ENCODE data around the gene PTGS2.
"Not testable (repeated sequence)": the region's sequence is repeated elsewhere in the genome, so short reads cannot be mapped to it uniquely, and the experiment has no call there.

The PTGS2 gene

DNA sequence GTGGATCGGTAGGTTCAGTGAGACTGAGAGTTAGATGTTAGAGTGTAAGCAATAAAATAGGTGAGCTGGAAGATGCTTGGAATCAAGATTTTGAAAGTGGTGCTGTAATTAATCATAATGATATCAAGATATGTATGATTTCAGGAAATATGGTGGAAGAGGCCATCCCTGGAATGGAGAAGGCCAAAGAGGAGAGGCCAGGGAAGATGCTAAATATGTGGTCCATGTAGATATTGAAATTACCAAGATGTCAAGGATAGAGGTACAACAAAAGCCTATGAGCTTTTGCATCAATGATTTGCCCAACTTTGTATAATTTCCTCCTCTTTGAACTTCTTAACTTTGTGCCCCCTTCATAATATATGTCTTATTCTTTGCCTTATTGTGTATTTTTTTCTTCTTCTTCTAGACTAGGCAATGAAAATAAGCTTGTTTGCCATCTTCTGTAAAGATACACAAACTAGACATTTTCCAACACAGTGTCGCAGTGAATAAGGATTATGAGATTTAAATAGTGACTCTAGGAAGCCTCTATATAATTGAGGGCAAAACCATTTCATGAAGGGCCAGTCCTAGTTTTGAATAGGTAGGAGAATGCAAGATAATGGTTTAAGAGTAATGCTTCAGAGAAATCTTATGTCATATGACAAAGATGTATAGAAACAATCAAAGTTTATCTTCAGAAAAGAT is 8.9 kb downstream of the PTGS2 start:
- no peak for DNase-seq (ENCODE audit: extremely low read depth, low read depth)
- TF ChIP-seq CTCF (IDR thresholded peaks at IDR 0.05; ENCODE audit: low read depth, low read length, missing control alignments), result no peak
- H3K4me3 ChIP-seq (replicated peaks; ENCODE audit: low read depth, low read length), result no peak overlapping the region

DNA sequence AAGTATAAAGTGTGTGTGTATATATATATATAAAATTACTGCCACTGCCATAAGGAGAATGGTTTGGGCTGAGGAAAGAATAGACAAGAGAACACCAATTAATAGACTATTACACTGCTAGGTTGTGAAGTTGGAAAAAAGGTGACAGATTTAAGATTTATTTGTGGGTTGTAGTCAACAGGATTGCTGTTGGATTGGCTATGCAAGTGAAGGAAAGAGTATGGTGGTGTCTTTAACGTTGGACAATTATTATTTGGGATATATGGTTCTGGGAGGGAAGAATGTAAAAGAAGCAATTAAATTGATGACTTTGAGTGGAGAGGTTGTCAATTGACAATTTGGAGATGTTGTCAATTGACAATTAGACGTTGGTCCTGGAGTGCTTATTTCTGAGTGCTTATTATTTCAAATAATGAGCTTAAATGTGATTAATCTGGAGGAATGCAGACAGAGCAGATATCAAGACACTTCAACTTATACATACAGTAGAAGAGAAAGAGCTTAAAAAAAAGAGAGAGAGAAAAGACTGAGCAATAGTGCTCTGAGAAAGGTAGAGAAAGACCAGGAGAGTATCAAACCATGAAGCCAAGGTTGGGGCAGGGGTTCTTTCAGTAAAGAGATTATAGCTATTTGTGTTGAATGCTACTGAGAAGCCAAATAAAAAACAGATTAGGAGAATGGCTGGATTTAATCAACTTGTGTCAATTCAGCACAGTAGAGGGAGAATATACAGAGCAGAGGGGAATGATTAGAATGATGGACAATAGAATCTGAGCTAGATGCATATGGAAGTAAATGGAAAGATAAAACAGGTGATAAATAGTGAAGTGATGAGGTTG is 9.7 kb downstream of the PTGS2 start:
- no peak for DNase-seq (ENCODE audit: extremely low read depth, low read depth)
- H3K4me3 ChIP-seq (replicated peaks; ENCODE audit: low read depth, low read length), result no peak overlapping the region
- TF ChIP-seq CTCF (IDR thresholded peaks at IDR 0.05; ENCODE audit: low read depth, low read length, missing control alignments), result no peak

GRCh38 chr1:186669784-186670183 is 10.4 kb downstream of the PTGS2 start:
- not testable (repeated sequence) for DNase-seq (ENCODE audit: extremely low read depth, low read depth); H3K4me3 ChIP-seq (replicated peaks; ENCODE audit: low read depth, low read length)

- DNase-seq (ENCODE audit: extremely low read depth, low read depth); H3K4me3 ChIP-seq (replicated peaks; ENCODE audit: low read depth, low read length): not testable (repeated sequence)
Measured at GRCh38 chr1:186664217-186664616, 16.0 kb downstream of the PTGS2 start.

DNA sequence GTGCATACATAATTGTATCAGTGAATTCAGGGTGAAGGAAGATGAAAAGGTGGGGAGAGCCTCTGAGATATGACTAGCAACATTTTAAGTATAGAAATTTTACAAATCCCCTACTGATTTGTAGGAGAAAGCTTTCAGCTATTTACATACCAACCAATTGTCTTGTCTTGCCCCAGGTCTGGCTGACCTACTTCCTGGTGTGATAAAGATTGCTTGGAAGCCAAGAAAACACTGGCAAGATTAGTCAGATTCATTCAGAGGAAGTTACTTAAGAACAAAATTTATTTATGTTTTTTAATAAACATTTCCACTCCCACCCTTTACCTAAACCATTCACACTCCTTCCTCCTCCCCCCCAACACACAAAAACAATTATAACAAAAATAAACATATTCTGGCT is 17.5 kb downstream of the PTGS2 start:
- H3K4me3 ChIP-seq (replicated peaks; ENCODE audit: low read depth, low read length), result no peak overlapping the region
- no peak for DNase-seq (ENCODE audit: extremely low read depth, low read depth)
- TF ChIP-seq CTCF (IDR thresholded peaks at IDR 0.05; ENCODE audit: low read depth, low read length, missing control alignments), result no peak

DNA sequence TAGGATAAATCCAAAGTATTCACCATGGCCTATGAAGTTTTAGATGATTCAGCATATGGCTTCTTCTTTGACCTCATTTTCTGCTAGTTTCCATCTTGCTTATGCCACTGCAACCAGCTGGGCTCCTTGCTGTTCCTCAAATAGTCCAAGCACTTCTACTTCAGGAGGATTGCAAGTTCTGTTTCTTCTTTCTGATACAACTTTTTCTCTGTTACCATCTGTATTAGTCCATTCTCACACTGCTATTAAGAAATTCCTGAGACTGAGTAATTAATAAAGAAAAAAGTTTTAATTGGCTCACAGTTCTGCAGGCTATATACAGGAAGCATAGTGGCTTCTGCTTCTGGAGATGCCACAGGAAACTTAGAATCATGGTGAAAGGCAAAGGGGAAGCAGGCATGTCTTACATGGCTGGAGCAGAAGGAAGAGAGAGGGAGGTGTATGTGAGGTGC is 20.3 kb downstream of the PTGS2 start:
- TF ChIP-seq CTCF (IDR thresholded peaks at IDR 0.05; ENCODE audit: low read depth, low read length, missing control alignments), result no peak
- H3K4me3 ChIP-seq (replicated peaks; ENCODE audit: low read depth, low read length), result no peak overlapping the region
- DNase-seq (ENCODE audit: extremely low read depth, low read depth), result no peak

GRCh38 chr1:186658999-186659398 is 21.2 kb downstream of the PTGS2 start:
- H3K4me3 ChIP-seq (replicated peaks; ENCODE audit: low read depth, low read length), result no peak overlapping the region
- no peak for TF ChIP-seq CTCF (IDR thresholded peaks at IDR 0.05; ENCODE audit: low read depth, low read length, missing control alignments)
- DNase-seq (ENCODE audit: extremely low read depth, low read depth), result no peak

All from HFF-Myc (cell line).